Hypothalamus (tissue), 51 donors: ENCODE data around the gene FOXO1.
A peak's percentile ranks its signal among the peaks of the same experiment; 100 is the strongest.

Source experiments
- DNase-seq, 51 donors: peaks; one replicate each; lab custom pipeline; 2025; lab: John Stamatoyannopoulos, UW

The FOXO1 gene

GRCh38 chr13:40611004-40611403 is 55.4 kb downstream of the FOXO1 start:
- no peak for DNase-seq

GRCh38 chr13:40609972-40610726 is 56.3 kb downstream of the FOXO1 start:
- DNase-seq, result no peak

- no peak for DNase-seq
Measured at GRCh38 chr13:40608308-40608707, 58.1 kb downstream of the FOXO1 start.

- DNase-seq, result no peak
Measured at GRCh38 chr13:40605573-40605972, 60.9 kb downstream of the FOXO1 start.

- DNase-seq, result no peak
Measured at GRCh38 chr13:40604135-40604534, 62.3 kb downstream of the FOXO1 start.

- no peak for DNase-seq
Measured at GRCh38 chr13:40600149-40600751, 66.2 kb downstream of the FOXO1 start.

- no peak for DNase-seq
Measured at GRCh38 chr13:40599747-40600146, 66.7 kb downstream of the FOXO1 start.

GRCh38 chr13:40599124-40599523 is 67.3 kb downstream of the FOXO1 start:
- no peak for DNase-seq

- no peak for DNase-seq
Measured at GRCh38 chr13:40598569-40598968, 67.9 kb downstream of the FOXO1 start.

GRCh38 chr13:40597735-40598365 is 68.6 kb downstream of the FOXO1 start:
- DNase-seq, result peak in 1 of 51 donors; percentile 6

GRCh38 chr13:40596484-40596883 is 70.0 kb downstream of the FOXO1 start:
- no peak for DNase-seq

- DNase-seq, result no peak
Measured at GRCh38 chr13:40595693-40596092, 70.7 kb downstream of the FOXO1 start.

- DNase-seq, result no peak
Measured at GRCh38 chr13:40592035-40592434, 74.4 kb downstream of the FOXO1 start.

- no peak for DNase-seq
Measured at GRCh38 chr13:40591091-40591490, 75.3 kb downstream of the FOXO1 start.

GRCh38 chr13:40590112-40590862 is 76.2 kb downstream of the FOXO1 start:
- no peak for DNase-seq

GRCh38 chr13:40589285-40590109 is 76.9 kb downstream of the FOXO1 start:
- DNase-seq, result peak in 21 of 51 donors; percentile 4 to 51 (median 22)

GRCh38 chr13:40588101-40588500 is 78.3 kb downstream of the FOXO1 start:
- no peak for DNase-seq

- DNase-seq, result peak in 1 of 51 donors; percentile 56
Measured at GRCh38 chr13:40586886-40587565, 79.4 kb downstream of the FOXO1 start.

GRCh38 chr13:40585911-40586471 is 80.5 kb downstream of the FOXO1 start:
- no peak for DNase-seq
